GM21737 (cell line): Measurements from ENCODE around the gene GATC.
"Not testable (repeated sequence)": the region's sequence is repeated elsewhere in the genome, so short reads cannot be mapped to it uniquely, and the experiment has no call there.

Source experiments
- ATAC-seq: cut with Tn5 transposase; IDR thresholded peaks from one replicate; pipeline ENCODE4 v1.9.1; 2021; ENCODE audit warnings: mild to moderate bottlenecking, moderate library complexity; ENCODE audit not compliant: unreplicated experiment

The GATC gene

DNA sequence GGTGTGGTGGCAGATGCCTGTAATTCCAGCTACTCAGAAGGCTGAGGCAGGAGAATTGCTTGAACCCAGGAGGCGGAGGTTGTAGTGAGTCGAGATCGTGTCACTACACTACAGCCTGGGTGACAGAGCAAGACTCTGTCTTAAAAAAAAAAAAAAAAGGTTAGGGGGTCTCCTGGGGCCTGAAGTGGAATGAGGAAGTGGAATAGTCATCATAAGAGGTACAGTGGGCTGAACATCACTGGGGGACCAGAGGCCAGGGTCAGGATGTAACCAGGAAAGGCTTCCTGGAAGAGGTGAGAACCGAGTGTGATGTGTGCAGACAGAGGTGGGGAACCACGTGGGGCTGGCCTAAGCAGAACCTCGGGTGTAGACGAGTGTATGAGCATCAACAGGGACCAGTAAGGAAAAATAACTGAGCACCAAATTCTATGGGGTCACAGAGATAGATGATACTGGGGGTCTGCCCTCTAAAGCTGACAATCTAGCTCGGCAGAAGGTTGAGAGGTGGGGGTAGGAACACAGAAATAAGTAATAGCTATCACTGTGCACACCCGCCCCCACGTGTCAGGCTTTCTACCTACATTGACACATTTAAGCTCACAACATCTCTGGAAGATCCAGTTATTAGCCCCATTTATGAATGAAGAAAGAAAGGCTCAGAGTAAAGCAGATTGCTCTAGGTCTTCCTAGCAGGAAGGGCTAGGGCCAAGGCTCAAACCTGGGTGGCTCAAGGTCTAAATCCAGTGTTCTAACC lies 13.3 kb upstream of the GATC start:
- ATAC-seq = no peak

DNA sequence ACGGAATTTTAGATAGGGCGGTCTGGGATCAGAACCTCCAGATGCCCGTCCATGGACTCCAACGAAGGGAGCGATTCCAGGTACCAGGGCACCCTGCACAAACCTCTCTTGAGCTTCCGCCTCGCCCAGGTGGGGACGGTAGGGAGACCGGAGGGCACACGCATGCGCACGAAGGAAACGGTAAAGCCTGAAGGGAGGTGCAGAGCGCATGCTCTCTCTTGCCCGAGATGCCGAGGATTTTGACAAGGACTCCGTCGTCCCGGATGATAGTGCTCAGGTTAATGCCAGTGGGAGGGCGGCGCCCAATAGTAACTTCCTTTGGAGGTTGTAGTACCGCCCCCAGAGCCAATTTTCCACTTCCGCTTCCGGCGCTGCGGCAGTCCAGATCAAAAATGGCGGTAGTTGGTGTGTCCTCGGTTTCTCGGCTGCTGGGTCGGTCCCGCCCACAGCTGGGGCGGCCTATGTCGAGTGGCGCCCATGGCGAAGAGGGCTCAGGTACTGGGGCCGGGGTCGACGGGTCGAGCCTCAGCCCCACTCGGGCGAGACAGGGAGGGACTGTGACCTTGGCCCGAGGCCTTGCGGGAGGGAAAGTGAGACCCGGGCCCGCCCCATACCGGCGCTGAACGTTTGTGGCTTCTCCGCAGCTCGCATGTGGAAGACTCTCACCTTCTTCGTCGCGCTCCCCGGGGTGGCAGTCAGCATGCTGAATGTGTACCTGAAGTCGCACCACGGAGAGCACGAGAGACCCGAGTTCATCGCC lies 8.3 kb upstream of the GATC start, which contains the start of gene COX6A1:
Gene COX6A1, plus strand, starts transcription at position 379 of the 760 bp plus-strand sequence. Its CDS starts 14 bp downstream, at position 393.
- ATAC-seq = peak; percentile 93

DNA sequence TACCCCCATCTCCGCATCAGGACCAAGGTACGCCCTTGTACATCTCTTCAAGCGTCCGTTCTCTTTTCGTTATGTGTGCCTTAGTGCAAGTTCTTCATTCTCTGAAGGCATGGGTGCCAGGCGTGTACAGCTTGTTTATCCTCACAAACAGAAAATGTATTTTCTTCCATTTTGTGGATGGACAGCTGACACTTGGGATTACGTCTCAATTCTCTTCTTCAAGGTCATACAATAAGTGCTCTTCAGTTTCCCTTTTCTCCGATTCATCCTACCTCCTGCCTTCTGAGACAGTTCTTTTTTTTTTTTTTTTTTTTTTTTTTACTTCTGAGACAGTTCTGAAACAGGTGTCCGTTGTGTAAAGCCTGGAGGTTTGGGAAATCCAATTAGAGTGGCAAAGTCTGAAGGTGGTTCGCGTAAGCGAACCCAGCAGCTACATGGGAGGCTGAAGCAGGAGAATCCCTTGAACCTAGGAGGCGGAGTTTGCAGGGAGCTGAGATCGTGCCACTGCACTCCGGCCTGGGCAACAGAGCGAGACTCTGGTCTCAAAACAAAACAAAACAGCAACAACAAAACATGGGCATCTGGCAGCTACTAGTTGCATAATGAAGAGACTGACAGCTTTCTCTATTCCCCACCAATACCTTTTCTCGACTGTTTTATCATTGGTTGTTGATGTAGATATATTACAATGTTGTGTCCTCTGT lies 7.6 kb upstream of the GATC start:
- ATAC-seq = no peak

DNA sequence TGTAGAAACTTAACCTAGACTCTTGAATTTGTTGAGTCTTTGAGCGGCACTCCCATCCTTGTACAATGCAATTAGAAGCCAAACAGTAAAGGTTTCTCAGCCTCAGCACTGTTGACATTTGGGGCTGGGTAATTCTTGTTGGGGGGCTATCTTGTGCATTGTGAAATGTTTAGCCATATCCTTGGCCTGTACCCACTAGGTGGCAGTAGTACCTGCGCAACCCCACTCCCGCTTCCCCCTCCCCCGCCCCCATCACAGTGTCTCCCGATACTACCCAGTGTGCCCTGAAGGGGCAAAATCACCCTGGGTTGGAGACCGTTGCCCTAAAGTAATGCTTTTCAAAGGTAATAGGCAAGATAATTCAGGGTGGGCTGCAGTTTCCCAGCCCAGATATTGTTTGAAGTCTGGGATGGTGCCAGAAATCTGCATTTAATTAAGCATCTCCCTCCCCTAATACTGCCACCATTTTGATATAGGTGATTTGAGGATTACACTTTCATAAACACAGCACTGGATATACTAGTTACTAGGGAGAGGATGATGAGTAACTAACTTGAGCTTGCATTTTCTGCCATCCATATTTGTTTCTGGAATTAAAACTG lies 6.5 kb upstream of the GATC start:
- no peak for ATAC-seq

DNA sequence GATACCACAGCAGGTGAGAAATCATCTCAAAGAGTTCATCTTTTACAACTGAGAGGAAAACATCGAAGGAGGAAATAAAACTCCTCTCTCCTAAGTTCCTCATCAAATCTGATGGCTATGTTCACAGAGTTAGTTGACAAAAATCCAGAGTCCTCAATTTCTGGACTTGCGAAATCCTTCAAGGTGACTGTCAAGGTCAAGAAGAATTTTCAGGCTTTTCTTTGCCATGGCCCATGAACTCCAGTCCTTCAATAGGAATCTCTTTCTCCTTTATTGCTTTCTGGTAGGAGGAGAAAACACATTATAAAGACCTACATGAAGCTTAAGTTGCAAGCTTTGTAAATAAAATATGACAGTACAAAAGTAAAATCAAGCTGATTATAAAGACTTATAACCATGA lies 1.6 kb upstream of the GATC start:
- ATAC-seq = no peak

DNA sequence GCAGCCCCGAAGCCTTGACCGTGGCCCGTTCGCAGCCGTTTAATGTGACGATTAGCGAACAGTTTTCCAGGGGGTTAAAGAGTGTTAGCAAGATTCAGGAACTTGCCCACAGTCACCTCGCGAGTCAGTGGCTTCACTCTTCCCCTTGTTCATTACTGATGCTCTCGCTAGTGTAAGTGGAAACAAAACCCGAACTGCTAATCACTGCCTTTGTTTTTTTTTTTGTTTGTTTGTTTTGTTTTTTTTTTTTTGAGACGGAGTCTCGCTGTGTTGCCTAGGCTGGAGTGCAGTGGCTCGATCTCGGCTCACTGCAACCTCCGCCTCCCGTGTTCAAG lies 567 bp downstream of the GATC start:
- peak; percentile 6 for ATAC-seq

DNA sequence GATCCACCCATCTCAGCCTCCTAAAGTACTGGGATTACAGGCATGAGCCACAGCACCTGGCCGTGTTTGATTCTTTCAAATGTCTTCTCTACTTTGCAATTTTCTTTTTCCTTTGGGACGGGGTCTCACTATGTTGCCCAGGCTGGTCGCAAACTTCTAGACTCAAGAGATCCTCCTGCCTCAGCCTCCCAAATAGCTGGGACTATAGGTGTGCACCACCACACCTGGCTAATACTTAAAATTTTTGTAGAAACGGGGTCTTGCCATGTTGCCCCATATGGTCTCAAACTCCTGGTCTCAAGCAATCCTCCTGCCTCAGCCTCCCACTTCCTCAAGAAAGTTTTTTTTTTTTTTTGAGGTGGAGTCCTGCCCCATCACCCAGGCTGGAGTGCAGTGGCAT lies 1.7 kb downstream of the GATC start:
- no peak for ATAC-seq

DNA sequence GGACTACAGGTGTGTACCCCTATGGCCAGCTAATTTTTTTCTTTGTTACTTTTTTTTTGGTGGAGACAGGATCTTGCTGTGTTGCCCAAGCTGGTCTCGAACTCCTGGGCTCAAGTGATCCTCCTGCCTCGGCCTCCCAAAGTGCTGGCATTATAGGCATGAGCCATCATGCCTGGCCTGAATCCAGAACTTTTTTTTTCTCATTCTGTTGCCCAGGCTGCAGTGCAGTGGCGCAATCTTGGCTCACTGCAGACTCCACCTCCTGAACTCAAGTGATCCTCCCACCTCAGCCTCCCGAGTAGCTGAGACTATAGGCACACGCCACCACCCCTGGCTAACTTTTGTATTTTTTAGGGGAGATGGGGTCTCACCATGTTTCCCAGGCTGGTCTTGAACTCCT lies 6.3 kb downstream of the GATC start:
- not testable (repeated sequence) for ATAC-seq

DNA sequence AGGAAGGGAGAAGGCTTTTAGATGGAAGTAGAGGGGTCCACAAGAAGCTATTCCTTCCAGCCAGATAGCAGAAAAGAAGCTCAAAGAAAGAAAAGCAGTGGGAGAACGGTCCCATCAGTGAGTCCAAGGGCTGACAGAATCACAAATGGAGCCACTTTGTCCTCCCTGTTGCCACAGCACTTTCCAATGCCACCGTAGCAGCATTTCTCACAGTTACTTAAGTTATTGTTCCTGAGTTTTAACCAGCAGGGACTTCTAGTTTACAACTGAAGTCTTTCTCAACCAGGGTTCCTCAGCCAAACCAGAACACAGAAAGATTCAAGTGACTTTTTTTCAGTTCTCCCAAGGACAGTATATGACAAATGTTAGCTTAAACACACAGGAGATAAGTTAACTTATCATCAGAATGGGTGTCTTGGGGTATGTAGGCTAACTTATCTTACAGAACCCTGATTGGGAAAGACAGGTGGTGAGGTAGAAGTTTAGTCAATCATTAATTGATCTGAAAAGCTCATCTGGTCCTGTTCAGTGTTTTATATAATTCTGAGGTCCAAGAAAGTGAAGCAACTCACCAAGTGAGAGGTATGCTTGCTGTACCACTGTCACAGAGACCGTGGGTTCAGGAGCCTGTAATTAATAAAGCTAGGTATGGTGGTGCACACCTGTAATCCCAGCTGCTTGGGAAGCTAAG lies 7.0 kb downstream of the GATC start:
- no peak for ATAC-seq

DNA sequence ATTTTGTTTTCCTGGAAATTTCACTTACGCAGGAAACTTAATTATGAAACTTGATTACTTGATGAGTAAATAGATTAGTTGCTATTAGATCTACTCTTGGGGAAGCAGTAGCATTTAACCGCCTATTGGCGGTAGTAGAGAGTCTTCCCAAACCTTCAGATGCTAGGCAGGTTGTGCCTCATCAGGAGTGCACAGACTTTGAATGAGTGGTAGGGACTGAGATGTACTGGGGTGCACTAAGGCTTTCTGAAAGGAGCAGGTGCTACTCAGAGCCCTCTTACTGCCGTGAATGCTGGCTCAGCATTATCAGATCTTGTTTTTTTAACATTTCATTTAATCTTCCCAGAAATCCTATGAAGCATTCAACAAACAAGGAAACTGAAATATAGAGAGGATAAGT lies 7.7 kb downstream of the GATC start:
- ATAC-seq = no peak

DNA sequence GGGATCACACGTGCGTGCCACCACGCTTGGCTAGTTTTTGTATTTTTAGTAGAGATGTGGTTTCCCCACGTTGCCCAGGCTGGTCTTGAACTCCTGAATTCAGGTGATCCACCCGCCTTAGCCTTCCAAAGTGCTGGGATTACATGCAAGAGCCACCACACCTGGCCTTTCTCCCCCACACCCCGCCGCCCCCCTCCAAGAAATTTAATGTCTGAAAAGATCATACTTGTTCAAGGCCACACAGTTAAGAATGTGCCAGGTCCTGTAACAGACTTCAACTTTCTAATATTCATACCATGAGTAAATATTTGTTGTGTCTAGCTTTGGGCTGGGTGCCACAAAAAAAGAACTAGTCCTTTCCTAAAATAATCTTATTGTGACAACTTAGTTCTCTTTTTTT lies 9.1 kb downstream of the GATC start:
- ATAC-seq = no peak

DNA sequence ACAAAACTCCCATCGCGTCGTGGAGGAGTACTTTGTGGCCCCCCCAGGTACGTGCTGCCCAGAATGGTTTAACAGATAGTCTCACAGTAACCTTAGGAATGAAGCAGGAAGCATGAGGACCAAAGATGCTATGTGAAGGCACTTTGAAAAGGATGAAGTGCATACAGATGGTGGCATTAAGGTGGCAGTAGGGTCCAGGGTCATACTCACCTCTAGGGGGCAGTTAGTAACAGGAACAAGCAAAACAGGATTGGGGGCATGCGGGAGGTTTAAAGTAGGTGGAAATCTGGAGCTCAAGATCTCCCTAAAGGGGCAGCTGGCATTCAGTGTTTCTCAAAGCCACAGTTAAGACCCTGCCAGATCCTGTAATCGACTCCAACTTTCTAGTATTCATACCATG lies 10.9 kb downstream of the GATC start:
- ATAC-seq = no peak

DNA sequence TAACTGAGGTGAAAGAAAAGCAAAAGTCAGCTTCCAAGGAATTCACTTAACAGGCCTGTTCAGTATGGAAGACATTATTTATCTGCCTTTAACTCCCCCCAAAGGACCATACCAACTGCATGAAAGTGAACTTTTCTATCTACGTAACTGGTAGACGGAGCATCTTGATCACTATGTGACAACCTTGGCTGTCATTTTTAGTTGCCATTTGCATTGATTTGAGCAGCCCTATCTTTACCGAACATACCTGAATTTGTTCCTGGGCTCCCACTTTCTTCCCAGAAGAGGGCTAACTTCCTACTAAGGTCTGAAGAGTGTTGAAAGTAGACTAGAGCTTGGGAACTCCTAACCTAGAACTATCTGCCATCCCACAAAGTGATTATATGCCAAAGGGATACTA lies 13.9 kb downstream of the GATC start:
- no peak for ATAC-seq

DNA sequence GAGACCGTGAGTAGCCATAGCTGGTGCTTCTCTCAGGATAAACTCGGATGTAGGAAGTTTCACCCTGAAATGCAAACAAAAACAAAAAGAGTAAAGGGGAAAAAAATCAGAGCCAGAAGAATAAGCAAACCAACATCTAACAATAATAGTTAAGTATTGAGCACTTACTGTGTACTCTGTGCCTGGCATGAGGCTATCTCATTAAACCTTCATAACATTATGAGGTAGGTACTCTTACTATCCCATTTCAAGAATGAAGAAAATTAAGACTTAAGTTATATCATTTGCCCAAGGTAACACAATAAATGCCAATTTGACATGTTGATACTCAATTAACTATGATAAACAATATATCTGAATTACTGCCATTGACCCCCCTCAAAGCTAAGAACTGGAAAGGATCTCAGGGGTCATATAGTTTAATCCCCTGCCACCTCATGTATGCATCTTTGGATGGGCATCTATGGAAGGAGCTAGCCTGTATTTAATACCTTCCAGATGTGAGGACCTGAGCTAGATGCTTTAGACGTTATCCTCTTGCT lies 15.9 kb downstream of the GATC start:
- ATAC-seq = no peak

DNA sequence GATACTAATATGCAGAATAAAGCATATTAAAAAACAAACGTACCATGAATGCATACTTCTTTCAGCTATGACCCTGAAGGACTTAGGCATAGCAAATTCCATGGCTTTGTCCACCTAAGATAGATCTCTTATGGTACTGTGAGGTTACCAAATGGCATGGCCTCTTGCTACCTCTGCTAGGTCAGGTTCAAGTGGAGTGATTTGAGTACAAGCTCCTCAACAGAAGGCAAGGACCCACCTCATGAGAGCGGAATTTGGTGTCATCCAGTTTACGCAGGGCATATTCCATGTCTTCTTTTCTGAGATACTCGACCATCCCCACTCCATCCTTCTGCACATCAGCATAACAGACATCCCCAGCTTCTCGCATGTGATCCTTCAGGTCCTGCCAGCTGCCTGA lies 17.5 kb downstream of the GATC start:
- ATAC-seq = no peak

DNA sequence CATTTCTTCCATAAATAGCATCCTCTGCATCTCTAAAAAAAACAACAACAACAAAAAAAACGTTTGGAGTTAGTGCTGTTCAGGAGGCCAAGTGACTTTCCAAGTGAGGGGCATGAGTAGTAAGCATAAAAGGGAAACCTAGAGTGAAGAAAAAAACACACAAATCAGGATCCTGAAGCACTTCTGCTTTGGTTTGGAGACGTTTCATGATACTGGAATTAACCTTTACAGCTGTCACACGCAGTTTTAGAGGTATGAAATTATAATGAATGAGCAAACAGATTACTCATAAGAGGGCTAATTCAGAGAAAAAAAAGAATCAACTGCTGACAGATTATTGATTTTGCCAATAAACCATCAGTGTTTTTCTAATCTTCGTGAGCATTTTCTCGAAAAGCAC lies 19.5 kb downstream of the GATC start:
- no peak for ATAC-seq

DNA sequence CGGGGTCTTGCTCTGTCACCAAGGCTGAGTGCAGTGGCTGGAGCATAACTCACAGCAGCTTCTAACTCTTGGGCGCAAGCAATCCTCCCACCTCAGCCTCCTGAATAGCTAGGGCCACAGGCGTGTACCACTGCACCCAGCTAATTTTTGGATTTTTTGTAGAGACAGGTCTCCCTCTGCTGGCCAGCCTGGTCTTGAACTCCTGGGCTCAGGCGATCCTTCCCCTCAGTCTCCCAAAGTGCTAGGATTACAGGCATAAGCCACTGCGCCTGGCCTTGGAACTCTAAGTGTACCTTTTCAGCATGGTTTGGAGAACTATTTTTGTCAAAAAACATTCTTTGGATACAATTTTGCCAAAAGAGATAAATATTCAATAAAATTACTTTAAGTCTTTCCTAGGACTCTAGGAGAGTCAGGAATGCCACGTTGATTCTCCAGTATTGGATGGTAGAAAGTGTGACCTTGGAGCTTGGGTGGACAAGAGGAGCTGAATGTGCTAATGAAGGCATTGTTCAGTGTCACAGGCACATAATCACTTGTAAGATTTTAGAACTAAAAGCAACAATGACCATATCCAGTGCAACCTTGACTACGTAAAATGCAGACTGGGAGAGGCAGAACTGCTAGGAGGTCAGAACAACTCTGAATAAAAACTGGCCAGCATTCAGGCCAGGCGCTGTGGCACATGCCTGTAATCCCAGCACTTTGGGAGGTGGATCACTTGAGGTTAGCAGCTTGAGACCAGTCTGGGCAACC lies 20.5 kb downstream of the GATC start:
- ATAC-seq = no peak

DNA sequence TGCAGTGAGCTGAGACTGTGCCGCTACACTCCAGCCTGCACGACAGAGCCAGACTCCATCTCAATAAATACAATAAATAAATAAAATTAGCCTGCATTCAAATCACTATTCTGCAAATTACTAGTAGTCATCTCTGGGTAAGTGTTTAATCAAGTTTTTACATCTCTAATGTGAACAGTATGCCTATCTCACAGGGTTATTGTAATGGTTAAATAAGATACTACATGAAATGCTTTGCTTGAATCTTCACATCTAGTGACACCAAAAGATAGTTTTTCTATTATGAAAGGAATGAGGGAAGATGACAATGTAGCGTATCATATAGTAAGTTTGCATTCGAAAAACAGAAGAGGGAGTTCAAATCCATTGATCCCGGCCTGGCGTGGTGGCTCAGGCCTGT lies 21.2 kb downstream of the GATC start:
- ATAC-seq = no peak

DNA sequence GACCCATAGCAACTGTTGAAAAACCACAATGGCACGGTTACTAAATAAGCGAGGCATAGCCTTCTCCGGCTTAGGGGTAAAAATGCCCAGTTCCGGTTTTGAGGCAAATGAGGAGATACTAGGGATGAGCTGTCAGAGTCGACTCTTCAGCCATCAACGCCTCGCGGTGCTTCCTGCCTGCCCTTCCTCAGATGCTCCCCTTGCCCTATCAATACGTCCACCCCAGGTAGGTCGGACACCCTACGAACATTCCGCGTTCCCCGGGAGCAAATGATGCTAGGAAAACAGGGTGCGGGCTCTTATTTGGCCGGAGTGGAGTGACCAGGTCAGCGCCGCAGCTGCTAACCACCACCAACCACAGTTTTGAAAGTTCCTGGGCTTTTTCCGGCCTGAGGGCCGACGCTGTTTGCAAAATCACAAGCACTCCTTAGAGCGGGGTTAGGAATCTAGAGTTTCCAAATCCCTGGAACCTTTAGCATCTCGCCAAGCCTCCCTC lies 22.1 kb downstream of the GATC start:
- no peak for ATAC-seq
